ENCODE measurements around the gene TAS1R2.

Gene TAS1R2

GRCh38 chr1:18817316-18817715 lies 42.1 kb downstream of the TAS1R2 start:
- no peak overlapping the region for H3K4me2 ChIP-seq (ENCODE audit: low read length)
- H3K9ac ChIP-seq: no peak overlapping the region
- no peaks in the 10 kb centered on the region for H3K36me3 ChIP-seq (ENCODE audit: control insufficient read depth, insufficient read depth, low read length)
- H3K27ac ChIP-seq: no peak overlapping the region
- H3K27me3 ChIP-seq (ENCODE audit: control insufficient read depth, insufficient read depth, low read length): no peaks in the 10 kb centered on the region
- no peaks in the 10 kb centered on the region for H3K4me1 ChIP-seq
- H3K9me3 ChIP-seq (ENCODE audit: control insufficient read depth, low read length): no peaks in the 10 kb centered on the region
- no peak overlapping the region for H3K4me3 ChIP-seq (ENCODE audit: low read depth, low read length)
- H2AFZ ChIP-seq: no peak overlapping the region
- TF ChIP-seq CTCF (IDR thresholded peaks at IDR 0.05): no peak
- H3K79me2 ChIP-seq: no peaks in the 10 kb centered on the region

- no peak overlapping the region for H2AFZ ChIP-seq
- no peaks in the 10 kb centered on the region for H3K9me3 ChIP-seq (ENCODE audit: control insufficient read depth, low read length)
- no peak overlapping the region for H3K9ac ChIP-seq
- no peaks in the 10 kb centered on the region for H3K4me1 ChIP-seq
- H3K27ac ChIP-seq: no peak overlapping the region
- H3K79me2 ChIP-seq: no peaks in the 10 kb centered on the region
- no peaks in the 10 kb centered on the region for H3K27me3 ChIP-seq (ENCODE audit: control insufficient read depth, insufficient read depth, low read length)
- H3K4me3 ChIP-seq (ENCODE audit: low read depth, low read length): no peak overlapping the region
- H3K36me3 ChIP-seq (ENCODE audit: control insufficient read depth, insufficient read depth, low read length): no peaks in the 10 kb centered on the region
- H3K4me2 ChIP-seq (ENCODE audit: low read length): no peak overlapping the region
- TF ChIP-seq CTCF (IDR thresholded peaks at IDR 0.05): no peak
Measured at GRCh38 chr1:18816808-18817207, 42.7 kb downstream of the TAS1R2 start.

GRCh38 chr1:18814874-18815531 lies 44.5 kb downstream of the TAS1R2 start:
- Histone ChIP-seq H3K4me2 (ENCODE audit: low read length) (no peak overlapping the region), H3K27ac (no peak overlapping the region), H3K27me3 (ENCODE audit: control insufficient read depth, insufficient read depth, low read length) (no peaks in the 10 kb centered on the region), H3K9ac (no peak overlapping the region), H3K4me3 (ENCODE audit: low read depth, low read length) (no peak overlapping the region), H3K4me1 (no peaks in the 10 kb centered on the region), H3K79me2 (no peaks in the 10 kb centered on the region), H3K36me3 (ENCODE audit: control insufficient read depth, insufficient read depth, low read length) (no peaks in the 10 kb centered on the region), H3K9me3 (ENCODE audit: control insufficient read depth, low read length) (no peaks in the 10 kb centered on the region), H2AFZ (no peak overlapping the region)
- no peak for TF ChIP-seq CTCF (IDR thresholded peaks at IDR 0.05)

GRCh38 chr1:18814425-18814824 lies 45.0 kb downstream of the TAS1R2 start:
- H3K36me3 ChIP-seq (ENCODE audit: control insufficient read depth, insufficient read depth, low read length): no peaks in the 10 kb centered on the region
- no peak overlapping the region for H2AFZ ChIP-seq
- H3K79me2 ChIP-seq: no peaks in the 10 kb centered on the region
- H3K4me1 ChIP-seq: no peaks in the 10 kb centered on the region
- H3K4me2 ChIP-seq (ENCODE audit: low read length): no peak overlapping the region
- no peak for TF ChIP-seq CTCF (IDR thresholded peaks at IDR 0.05)
- H3K27me3 ChIP-seq (ENCODE audit: control insufficient read depth, insufficient read depth, low read length): no peaks in the 10 kb centered on the region
- no peak overlapping the region for H3K27ac ChIP-seq
- no peaks in the 10 kb centered on the region for H3K9me3 ChIP-seq (ENCODE audit: control insufficient read depth, low read length)
- H3K4me3 ChIP-seq (ENCODE audit: low read depth, low read length): no peak overlapping the region
- H3K9ac ChIP-seq: no peak overlapping the region

- Histone ChIP-seq H3K9me3 (ENCODE audit: control insufficient read depth, low read length) (no peaks in the 10 kb centered on the region), H3K4me2 (ENCODE audit: low read length) (no peak overlapping the region), H3K4me3 (ENCODE audit: low read depth, low read length) (no peak overlapping the region), H3K27ac (no peak overlapping the region), H3K79me2 (no peaks in the 10 kb centered on the region), H3K36me3 (ENCODE audit: control insufficient read depth, insufficient read depth, low read length) (no peaks in the 10 kb centered on the region), H2AFZ (no peak overlapping the region), H3K4me1 (no peaks in the 10 kb centered on the region), H3K27me3 (ENCODE audit: control insufficient read depth, insufficient read depth, low read length) (no peaks in the 10 kb centered on the region), H3K9ac (no peak overlapping the region)
- TF ChIP-seq CTCF (IDR thresholded peaks at IDR 0.05): no peak
Measured at GRCh38 chr1:18812453-18812939, 47.0 kb downstream of the TAS1R2 start.

Measured in parathyroid adenoma (tissue), 2 donors.